ENCODE results near the gene NOVA1. TPM values are rescaled to one million over a fixed set of nuclear protein-coding genes. Genes with fewer than 3 reads are reported as not detected.
A peak's percentile ranks its signal among the peaks of the same experiment; 100 is the strongest.

The NOVA1 gene
- polyA plus RNA-seq, 1 donor (not counting 4 experiments of a cell fraction or from before 2014, with no cell fraction given), result not detected

DNA sequence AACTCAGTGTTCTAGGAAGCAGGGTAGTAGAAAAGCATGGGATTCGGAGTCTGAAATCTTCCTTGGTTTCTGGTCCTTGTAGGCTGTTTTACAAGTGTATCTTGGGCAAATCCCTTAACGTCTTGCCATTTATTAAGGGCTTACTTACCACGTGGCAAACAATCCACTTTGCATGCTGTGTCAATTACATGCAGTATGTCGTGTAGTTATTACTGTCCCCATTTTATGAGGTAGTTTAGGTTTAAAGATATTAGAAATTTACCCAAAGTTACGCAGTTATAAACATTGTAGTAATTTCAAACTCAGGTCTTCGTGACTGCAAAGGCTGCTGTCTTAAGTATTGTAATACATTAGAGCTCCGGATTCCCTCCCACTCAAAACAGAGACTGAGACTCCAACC lies 1.5 kb upstream of the NOVA1 start:
- no peak for FAIRE-seq

DNA sequence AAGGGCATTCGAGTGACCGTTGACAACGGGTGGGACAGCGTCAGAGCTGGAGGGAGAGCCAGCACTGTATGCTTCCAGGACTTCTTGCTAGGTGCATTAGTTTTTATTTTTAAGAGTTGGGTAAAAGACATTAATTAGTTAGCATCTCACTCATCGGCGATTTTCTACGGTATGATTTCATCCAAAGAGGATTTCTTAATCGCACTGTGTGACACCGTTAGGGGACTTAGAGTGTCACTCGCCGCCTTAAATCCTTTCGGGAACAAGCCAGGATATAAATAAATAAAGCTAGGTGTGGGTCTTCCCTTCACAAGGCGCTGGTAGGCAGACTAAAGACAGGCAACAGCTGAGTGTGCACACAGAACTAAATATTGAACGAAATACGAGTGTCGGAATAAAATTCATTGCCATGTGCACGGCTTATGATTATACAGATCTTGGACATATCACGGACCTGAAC lies 869 bp upstream of the NOVA1 start:
- no peak overlapping the region for H3K27ac ChIP-seq (ENCODE audit: control insufficient read depth, insufficient read depth, low read length)
- no peaks in the 10 kb centered on the region for H4K20me1 ChIP-seq (ENCODE audit: control insufficient read depth, extremely low read depth, insufficient read depth, low read length)
- DNase-seq (ENCODE audit: low read depth, low spot score), result no peak
- no peak overlapping the region for H3K9ac ChIP-seq (ENCODE audit: control insufficient read depth, extremely low read depth, insufficient read depth, low read length)
- H3K36me3 ChIP-seq (ENCODE audit: control insufficient read depth in 2 of 2, extremely low read depth in 1 of 2, insufficient read depth in 2 of 2, low read length in 2 of 2), result no peaks in the 10 kb centered on the region
- no peak overlapping the region for H3K4me3 ChIP-seq (ENCODE audit: control insufficient read depth in 2 of 3, extremely low read depth in 1 of 3, insufficient read depth in 2 of 3, low read depth in 1 of 3, low read length in 3 of 3)
- TF ChIP-seq, protein P1, sequence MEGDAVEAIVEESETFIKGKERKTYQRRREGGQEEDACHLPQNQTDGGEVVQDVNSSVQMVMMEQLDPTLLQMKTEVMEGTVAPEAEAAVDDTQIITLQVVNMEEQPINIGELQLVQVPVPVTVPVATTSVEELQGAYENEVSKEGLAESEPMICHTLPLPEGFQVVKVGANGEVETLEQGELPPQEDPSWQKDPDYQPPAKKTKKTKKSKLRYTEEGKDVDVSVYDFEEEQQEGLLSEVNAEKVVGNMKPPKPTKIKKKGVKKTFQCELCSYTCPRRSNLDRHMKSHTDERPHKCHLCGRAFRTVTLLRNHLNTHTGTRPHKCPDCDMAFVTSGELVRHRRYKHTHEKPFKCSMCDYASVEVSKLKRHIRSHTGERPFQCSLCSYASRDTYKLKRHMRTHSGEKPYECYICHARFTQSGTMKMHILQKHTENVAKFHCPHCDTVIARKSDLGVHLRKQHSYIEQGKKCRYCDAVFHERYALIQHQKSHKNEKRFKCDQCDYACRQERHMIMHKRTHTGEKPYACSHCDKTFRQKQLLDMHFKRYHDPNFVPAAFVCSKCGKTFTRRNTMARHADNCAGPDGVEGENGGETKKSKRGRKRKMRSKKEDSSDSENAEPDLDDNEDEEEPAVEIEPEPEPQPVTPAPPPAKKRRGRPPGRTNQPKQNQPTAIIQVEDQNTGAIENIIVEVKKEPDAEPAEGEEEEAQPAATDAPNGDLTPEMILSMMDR (optimal IDR thresholded peaks at IDR 0.05 in 1 of 3, IDR thresholded peaks at IDR 0.05 in 1 of 3, conservative IDR thresholded peaks at IDR 0.05 in 1 of 3; ENCODE audit: extremely low read depth in 1 of 3, insufficient read depth in 2 of 3, low read length in 3 of 3), result no peak
- peak; percentile 67 for TF ChIP-seq EZH2 (IDR thresholded peaks at IDR 0.05; ENCODE audit: low read length)
- no peaks in the 10 kb centered on the region for H3K9me1 ChIP-seq (ENCODE audit: control insufficient read depth, extremely low read depth, insufficient read depth, low read length)
- no peaks in the 10 kb centered on the region for H3K4me1 ChIP-seq (ENCODE audit: control insufficient read depth, extremely low read depth, insufficient read depth, low read length)
- FAIRE-seq, result no peak
- no peaks in the 10 kb centered on the region for H3K79me2 ChIP-seq (ENCODE audit: control insufficient read depth, insufficient read depth, low read length)
- no peaks in the 10 kb centered on the region for H3K9me3 ChIP-seq (ENCODE audit: control insufficient read depth, low read depth, low read length)
- no peak overlapping the region for H2AFZ ChIP-seq (ENCODE audit: control insufficient read depth, low read length)
- H3K4me2 ChIP-seq (ENCODE audit: control insufficient read depth, extremely low read depth, insufficient read depth, low read depth, low read length), result no peak overlapping the region
- H3K27me3 ChIP-seq (ENCODE audit: control insufficient read depth, extremely low read depth, insufficient read depth, low read length), result peaks cover 29% of the 10 kb centered on the region
- dilution Hi-C loops (cut with MboI; ENCODE audit: extremely low pct_ligation_motif_present, low sequenced_read_pairs), result no loop called here

More for the DNA sequence above, 1.5 kb upstream of the NOVA1 start:
- H3K4me2 ChIP-seq (ENCODE audit: control insufficient read depth, extremely low read depth, insufficient read depth, low read depth, low read length), result no peak overlapping the region
- H4K20me1 ChIP-seq (ENCODE audit: control insufficient read depth, extremely low read depth, insufficient read depth, low read length), result no peaks in the 10 kb centered on the region
- no peaks in the 10 kb centered on the region for H3K9me1 ChIP-seq (ENCODE audit: control insufficient read depth, extremely low read depth, insufficient read depth, low read length)
- H3K27ac ChIP-seq (ENCODE audit: control insufficient read depth, insufficient read depth, low read length), result no peak overlapping the region
- dilution Hi-C loops (cut with MboI; ENCODE audit: extremely low pct_ligation_motif_present, low sequenced_read_pairs), result no loop called here
- no peak overlapping the region for H3K4me3 ChIP-seq (ENCODE audit: control insufficient read depth in 2 of 3, extremely low read depth in 1 of 3, insufficient read depth in 2 of 3, low read depth in 1 of 3, low read length in 3 of 3)
- H3K9ac ChIP-seq (ENCODE audit: control insufficient read depth, extremely low read depth, insufficient read depth, low read length), result no peak overlapping the region
- peaks cover 29% of the 10 kb centered on the region for H3K27me3 ChIP-seq (ENCODE audit: control insufficient read depth, extremely low read depth, insufficient read depth, low read length)
- H3K79me2 ChIP-seq (ENCODE audit: control insufficient read depth, insufficient read depth, low read length), result no peaks in the 10 kb centered on the region
- no peak for DNase-seq (ENCODE audit: low read depth, low spot score)
- no peak overlapping the region for H2AFZ ChIP-seq (ENCODE audit: control insufficient read depth, low read length)
- TF ChIP-seq EZH2 (IDR thresholded peaks at IDR 0.05; ENCODE audit: low read length), result no peak
- TF ChIP-seq, protein P1 (optimal IDR thresholded peaks at IDR 0.05 in 1 of 3, IDR thresholded peaks at IDR 0.05 in 1 of 3, conservative IDR thresholded peaks at IDR 0.05 in 1 of 3; ENCODE audit: extremely low read depth in 1 of 3, insufficient read depth in 2 of 3, low read length in 3 of 3), result no peak
- H3K36me3 ChIP-seq (ENCODE audit: control insufficient read depth in 2 of 2, extremely low read depth in 1 of 2, insufficient read depth in 2 of 2, low read length in 2 of 2), result no peaks in the 10 kb centered on the region
- H3K4me1 ChIP-seq (ENCODE audit: control insufficient read depth, extremely low read depth, insufficient read depth, low read length), result no peaks in the 10 kb centered on the region
- no peaks in the 10 kb centered on the region for H3K9me3 ChIP-seq (ENCODE audit: control insufficient read depth, low read depth, low read length)

Measured in keratinocyte (primary cell).